GM18508 (cell line): Measurements from ENCODE around the gene SMAD3.

Source experiments
- ATAC-seq: cut with Tn5 transposase; IDR thresholded peaks from one replicate; pipeline ENCODE4 v1.9.1; 2021; ENCODE audit warnings: moderate number of reproducible peaks; ENCODE audit not compliant: insufficient read depth, unreplicated experiment

Gene SMAD3

DNA sequence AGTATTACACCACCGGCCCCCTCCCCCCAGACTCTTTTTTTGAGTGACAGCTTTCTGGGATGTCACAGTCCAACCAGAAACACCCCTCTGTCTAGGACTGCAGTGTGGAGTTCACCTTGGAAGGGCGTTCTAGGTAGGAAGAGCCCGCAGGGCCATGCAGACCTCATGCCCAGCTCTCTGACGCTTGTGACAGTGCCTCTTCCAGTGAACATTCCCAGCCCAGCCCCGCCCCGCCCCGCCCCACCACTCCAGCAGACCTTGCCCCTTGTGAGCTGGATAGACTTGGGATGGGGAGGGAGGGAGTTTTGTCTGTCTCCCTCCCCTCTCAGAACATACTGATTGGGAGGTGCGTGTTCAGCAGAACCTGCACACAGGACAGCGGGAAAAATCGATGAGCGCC is 125.4 kb downstream of the SMAD3 start:
- ATAC-seq: no peak

DNA sequence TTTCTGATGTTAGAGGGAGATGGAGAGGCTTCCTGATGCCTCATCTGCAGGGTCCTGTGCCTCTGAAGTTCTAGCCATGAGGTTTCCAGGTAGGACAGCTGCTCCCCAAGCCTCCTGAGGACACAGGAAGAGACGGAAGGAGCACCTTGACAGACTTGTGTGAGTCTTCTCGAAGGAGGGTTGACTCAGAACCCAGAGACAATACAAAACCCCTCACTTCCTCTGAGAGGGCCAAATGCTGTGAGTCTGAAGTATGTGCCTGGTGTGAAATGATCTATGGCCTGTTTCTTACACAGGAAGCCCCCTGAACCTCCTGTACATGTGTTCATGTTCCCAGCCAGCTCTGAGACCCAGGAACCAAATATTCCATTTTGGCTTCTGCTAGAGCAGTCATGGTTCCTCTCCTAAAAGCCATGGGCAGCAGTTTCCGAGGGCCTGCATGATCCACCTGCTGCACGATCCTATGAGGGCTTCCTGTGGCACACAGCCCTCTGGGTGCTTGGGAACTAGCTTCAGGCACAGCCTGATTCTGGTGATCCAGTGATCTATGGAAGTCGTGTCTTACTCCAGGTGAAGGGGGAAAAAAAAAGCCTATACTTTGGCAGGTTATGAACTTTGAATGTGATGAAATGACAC is 126.9 kb downstream of the SMAD3 start:
- no peak for ATAC-seq

DNA sequence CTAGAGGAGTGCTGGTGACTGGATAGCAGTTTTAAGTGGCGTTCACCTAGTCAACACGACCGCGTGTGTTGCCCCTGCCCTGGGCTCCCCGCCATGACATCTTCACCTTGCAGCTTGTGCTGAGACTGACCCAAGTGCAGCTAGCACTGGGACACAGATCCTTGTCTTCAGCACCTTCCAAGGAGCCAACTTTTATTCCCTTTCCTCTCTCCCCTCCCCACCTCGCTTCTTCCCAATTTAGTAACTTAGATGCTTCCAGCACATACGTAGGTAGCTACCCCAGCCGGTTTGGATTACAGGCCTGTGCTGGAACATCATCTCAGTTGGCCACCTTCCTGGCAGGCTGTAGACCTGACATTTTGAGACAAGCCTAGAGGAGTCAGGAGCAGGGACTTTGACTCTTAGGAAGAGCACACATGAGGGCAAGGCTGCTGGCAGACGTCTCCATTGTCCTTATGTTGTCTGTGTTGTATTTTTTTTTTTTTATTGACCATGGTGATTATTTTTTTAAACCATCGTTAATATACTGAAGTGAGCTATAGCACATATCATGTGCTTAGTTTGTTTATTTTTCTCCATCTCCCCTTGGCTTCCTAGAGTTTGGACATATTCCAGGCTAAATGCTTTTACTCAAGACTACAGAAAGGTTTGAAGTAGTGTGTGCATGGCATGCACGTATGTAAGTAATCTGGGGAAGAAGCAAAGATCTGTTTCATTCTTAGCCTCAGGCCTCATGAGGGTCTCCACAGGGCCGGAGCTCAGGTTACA is 128.0 kb downstream of the SMAD3 start:
- no peak for ATAC-seq

DNA sequence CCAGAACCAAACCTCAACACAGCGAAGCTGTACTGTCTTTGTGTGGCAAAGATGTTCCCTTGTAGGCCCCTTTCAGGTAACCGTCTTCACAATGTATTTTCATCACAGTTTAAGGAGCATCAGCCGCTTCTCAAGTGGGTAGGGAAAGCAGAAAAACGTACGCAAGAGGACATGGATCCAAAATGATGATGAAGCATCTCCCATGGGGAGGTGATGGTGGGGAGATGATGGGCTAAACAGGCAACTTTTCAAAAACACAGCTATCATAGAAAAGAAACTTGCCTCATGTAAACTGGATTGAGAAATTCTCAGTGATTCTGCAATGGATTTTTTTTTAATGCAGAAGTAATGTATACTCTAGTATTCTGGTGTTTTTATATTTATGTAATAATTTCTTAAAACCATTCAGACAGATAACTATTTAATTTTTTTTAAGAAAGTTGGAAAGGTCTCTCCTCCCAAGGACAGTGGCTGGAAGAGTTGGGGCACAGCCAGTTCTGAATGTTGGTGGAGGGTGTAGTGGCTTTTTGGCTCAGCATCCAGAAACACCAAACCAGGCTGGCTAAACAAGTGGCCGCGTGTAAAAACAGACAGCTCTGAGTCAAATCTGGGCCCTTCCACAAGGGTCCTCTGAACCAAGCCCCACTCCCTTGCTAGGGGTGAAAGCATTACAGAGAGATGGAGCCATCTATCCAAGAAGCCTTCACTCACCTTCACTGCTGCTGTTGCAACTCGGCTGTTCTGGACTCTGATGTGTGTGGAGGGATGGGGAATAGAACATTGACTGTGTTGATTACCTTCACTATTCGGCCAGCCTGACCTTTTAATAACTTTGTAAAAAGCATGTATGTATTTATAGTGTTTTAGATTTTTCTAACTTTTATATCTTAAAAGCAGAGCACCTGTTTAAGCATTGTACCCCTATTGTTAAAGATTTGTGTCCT is 129.0 kb downstream of the SMAD3 start:
- ATAC-seq: no peak

DNA sequence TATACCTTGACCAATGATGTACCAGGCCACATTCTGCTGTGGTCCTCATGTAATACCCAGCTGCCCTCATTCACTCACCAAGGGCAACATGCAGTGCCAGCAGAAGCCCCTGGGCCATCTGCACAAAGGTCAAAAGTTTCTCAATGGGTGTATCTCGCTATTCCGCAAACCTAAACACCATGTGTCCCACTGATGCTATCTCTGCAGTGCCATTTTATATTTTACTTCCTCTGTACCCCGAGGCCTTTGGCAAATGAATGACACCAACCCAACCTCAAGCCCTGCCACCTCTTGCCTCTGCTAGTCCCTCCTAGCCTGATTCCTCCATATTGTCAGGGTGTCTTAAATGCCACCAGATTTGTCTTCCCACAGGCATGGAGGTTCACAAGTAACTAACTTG is 129.9 kb downstream of the SMAD3 start:
- ATAC-seq: no peak

DNA sequence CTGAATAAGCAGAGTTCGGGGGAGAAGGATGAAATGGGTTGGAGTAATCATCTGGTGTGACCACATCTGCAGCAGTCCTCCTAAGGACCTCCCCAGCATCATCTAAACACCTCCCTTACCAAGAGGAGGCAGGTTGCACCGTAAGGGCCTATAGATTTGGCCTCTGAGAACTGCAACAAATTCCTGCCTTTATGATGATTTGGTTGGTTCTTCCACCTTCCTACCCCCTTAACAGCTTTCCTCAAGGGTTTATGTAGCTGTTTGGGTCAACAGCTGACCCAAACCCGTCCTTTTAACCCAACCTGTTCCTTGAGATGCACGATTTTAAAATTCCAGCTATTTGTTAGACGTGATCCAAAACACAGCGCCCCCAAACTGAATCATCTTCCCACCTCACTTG is 130.8 kb downstream of the SMAD3 start:
- no peak for ATAC-seq

DNA sequence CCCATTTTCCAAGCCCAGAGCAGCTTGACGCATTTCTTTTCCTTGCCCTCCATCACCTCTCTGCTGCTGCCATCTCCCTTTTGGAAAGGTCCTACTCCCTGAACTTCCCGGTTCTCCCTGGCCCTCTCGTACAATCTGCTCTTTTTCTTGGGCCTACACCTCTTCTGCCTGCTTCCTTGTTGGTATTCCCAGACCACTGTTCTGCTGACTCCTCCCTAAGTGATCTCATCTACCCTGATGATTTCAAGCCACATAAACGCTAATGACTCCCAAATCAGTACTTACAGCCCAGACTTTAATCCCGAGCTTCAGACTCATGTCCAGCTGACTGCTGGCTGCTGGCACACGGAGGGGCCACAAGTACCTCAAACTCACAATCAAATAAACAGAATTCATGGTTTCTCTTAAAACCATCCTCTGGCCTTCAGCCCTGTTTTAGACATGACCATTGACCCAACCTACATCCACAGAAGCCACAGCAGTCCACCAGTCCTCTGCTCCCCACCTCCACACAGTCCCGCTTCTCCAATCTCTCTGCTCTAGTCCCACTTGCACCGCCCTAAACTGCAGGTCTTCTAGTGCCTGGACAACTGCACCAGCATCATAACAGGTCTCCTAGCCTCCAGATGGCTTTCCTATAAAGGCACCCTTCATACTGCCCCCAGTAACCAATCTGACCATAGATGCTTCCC is 131.4 kb downstream of the SMAD3 start:
- ATAC-seq: no peak

DNA sequence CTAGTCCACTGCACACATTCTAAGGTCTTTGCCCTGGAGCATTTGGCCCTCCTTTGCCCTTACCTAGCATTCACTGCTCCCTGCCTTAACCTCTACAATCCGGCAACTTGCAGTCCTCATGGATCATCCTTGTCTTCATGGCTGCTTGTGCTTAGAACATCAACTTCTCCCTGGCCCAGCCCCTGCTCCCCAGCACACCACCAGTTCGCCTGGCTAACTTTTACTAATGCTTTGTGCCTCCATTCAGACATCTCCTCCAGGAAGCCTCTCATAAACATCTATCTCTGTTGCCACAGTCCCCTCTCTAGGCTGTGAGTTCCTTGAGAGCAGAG is 131.9 kb downstream of the SMAD3 start:
- ATAC-seq: no peak

DNA sequence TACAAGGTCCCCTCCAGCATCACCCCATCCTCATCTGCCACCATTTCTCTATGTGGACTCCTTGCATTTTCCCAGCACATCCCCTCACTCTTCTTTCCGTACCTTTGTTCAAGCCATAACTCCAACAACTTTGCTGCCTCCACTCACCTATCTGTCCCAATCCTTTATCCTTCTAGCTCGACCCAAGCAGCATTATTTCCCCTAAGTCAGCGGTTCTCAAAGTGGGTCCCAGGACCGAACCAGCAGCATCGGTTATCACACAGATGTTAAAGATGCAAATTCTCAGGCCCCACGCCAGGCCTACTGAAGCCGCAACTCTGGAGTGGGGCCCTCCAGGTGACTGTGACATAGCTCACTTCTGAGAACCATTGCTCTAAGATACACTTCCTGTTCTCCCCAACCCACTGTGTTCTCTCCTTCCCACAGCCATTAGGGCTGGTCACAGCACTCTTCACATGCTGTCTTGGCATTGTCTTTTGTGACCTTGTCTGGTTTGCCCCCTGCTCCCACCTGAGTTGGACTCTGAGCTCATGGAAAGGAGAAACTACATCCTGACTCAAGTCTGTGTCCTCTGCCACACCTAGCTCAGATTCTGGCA is 132.9 kb downstream of the SMAD3 start:
- ATAC-seq: no peak

DNA sequence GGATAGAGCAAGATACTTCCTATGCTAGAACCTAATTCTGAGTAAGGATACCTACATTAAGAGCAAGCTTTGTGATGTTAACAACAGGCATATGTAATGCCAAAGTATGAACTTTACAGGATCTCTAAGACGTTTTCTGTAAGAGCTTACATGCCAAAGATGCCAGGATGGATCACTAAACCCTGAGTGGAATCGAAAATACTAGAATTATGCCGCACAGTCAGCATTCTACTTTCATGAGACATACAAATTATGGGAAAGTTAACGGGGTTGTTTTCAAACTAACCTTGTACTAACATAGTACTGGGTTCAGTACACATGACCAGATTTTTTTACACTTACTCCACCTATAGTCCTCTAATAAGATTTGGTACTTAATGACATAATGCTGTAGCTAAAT is 134.0 kb downstream of the SMAD3 start:
- no peak for ATAC-seq

DNA sequence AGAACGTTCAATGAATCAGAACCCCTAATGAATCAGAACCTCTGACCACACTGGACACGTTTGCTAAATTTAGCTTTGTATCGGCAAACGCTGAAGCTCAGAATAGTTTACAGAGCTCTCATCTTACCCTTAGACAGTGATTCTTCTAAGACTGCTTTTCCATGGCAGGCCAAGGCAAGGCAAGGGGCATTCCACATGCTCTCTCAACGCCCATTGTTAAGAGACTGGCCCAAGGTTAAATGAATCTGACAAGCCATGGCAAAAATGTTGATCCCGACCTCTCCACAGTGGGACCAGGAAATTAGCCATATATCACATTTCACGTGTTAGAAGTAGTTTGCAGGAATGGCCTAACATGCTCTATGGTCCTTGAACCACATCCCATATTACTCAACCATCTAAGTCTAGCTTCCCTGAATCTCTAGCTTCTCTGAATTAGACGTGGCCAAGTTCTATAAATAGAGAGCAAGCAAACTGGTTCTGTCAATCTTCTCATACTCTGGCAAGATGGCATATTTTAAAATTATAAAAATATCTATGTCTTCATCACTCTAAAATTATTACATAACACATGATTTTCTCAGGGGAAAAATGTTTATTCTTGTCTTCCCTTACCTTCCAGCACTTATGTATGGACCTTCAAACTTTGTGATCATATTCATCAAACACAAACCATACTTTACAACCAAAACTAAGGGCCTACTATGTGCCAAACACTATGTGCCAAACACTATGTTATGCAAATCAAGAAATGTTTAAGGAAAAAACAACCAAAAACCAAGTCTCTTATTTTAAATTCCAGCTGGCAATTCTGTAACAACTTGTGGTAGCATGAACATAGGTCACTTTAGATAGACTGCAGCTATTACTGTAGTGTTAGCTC is 134.7 kb downstream of the SMAD3 start:
- ATAC-seq: no peak

DNA sequence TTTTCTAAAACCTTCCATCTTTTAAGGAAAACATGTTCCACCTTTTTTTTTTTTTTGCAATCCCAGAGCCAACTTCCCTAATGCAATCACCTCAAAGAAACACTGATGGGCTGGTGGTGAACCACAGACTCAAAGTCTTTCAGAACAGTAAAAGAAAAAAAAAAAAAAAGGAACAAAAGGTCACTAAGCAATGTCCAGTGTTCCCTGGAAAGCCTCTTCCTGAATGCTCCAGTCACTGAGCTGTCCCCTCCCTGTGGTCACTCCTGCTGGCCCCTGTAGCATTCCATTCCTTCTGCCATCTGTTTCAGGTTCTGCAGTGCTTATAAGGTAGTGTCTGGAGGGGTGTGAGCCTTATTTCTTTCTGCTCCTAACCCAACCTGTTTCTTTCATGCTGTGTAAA is 135.7 kb downstream of the SMAD3 start:
- ATAC-seq: no peak

DNA sequence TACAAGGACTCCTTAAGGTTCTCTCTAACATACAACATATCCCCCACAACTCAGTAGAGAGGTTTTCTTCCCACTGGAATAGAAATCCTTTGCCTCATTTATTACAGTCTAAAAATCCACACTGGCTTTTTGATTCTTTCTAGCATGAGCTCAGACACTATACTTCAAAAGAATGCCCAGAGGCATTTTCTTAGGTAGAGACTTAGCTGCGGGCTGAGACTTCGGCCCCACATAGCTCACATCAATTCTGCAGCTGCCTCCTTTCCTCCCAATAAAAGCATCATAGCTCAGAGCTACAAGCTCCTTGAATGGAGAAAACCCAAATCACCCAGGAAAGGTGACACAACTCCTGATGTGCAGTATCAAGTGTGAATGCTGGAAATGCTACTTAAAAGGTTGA is 136.7 kb downstream of the SMAD3 start:
- no peak for ATAC-seq

DNA sequence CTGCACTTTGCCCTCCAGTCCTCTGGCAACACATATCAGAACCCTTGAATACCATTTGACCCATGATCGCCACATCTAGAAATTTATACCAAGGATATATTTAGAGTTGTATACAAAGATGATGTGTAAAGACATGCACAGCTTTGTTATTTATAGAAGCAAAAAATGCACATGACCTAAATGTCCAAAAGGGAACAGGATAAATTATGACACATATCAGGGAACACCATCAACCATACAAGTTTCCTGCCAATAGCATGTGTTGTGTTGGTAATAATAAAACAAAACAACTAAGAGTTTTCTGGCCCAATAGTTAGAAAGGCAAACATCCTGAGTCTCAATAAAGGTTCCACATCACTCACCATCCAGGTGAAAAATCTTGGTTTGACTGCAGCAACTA is 137.6 kb downstream of the SMAD3 start:
- no peak for ATAC-seq

DNA sequence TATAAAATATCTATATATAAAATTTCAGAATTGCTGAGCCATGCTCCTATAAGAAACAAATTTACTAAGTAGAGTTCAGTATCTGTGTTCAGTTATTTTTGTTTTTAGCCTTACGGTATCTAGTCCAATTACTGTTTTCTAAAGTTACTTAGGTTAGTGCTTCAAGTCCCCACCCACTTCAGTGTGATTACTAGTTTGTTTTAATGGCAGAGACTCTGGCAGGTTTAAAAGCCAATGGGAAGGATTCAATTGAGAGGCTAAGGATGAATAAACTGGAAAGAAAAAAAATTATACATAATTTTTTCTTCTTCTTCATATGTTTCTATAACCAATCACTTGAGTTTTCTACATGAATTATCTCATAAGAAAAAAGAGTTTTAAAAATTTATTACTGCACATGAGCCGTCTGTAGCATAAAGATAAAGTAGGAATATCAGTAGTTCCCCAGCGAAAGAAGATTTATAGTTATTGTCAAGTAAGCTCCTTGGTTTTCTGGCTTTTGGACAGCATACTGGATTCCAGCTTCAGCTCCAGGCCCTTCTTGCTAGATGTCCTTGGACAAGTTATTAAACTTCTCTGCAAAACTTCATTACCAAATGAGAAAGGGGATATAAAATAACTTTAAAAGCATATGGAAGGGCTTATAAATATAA is 142.3 kb downstream of the SMAD3 start:
- ATAC-seq: no peak

DNA sequence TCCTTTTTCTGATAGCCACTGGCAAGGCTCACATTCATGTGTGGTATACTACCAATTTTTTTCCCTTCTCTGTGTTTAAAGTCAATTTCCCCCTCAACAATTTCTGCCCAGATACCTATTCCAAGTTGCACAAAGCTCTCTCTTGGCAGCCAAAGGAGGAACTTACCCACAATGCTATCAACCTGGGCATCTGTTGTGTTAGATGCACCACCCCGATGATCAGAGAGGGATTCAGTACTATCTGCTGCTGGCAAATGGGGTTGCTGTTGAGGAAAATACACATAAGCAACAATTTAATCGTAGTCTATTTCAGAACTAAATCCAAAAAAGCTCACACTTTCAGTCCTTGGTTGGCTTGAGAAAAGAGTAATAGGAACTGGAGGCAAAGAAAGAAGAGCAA is 143.0 kb downstream of the SMAD3 start:
- no peak for ATAC-seq

DNA sequence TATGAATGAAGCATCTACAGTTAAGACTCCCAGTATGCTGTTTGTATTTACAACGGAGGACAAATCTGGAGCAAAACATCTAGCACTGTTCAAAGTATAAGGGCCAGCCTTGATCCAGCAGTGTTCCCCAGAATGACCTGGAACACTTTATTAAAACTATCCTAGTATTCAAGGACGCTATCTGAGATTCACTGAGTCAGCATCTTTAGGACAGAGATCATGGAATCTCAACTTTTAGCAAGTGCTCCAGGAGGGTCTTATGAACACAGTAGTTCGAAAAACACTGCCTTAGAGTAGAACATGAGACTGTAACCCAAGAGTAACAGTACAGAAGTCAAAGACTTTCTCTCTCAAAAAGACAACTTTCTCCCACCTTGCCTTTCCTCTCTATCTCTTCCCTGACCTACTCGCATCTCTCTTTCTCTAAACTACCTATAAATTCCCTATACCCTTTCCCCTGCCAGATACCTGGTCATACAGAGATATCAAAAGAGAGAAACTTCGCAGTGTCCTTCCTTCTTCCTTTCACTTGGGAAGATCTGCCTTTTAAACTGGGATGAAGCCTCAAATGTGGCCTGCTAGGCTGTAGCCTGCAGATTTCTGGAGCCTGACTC is 145.3 kb downstream of the SMAD3 start:
- no peak for ATAC-seq

DNA sequence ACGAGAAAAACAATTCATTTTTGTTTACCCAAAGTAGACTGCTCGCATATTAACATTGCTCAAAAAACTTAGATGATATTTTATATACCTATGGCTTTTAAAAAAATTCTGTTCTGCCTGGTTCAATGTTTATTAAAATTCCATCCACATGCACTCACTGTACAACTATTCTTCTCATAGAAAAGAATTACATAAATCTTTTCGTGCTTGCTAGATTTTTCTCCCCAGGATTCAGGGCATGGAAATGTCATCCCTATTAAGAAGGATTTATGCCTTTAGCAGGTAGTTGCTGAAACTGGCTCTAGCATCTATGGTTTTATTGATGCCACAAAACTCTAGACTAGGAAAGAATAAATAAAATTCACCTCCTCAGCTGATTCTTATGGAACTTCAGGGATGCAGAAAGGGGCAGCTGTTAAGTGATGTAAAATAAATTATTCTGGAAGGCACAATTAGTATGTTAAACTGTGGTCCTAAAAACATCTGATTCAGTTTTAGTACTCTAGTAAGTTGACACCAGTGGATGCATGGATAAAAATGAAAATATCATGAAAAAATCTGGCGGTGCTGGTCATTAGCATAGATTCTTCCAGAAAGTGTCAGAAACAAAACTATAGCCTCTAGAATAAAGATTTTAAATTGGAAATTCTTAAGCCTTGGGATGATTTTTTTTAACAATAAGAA is 147.4 kb downstream of the SMAD3 start:
- no peak for ATAC-seq
